Activated CD4-positive, alpha-beta T cell treated with anti-CD3 and anti-CD28 coated beads, Interleukin-2, Interleukin-4, amounts not matched to agents 100 ng/mL and 50 ng/mL, durations not matched to agents 16 hours and 8 hours (primary cell): ENCODE data around the gene LTB.
"Not testable (repeated sequence)": the region's sequence is repeated elsewhere in the genome, so short reads cannot be mapped to it uniquely, and the experiment has no call there.

Experiments used
- DNase-seq: peaks from one replicate; pipeline ENCODE4 v3.0.0-alpha.2; 2020; ENCODE audit warnings: low spot score

Gene LTB

GRCh38 chr6:31609519-31610406, 27.5 kb upstream of the LTB start:
- no peak for DNase-seq

- no peak for DNase-seq
These were observed 25.1 kb upstream of the LTB start for GRCh38 chr6:31607317-31607716.

- DNase-seq: no peak
These were observed 14.8 kb upstream of the LTB start for GRCh38 chr6:31597006-31597405.

- no peak for DNase-seq
These were observed 10.2 kb upstream of the LTB start for GRCh38 chr6:31592396-31592771.

GRCh38 chr6:31590691-31591090, 8.5 kb upstream of the LTB start:
- not testable (repeated sequence) for DNase-seq

GRCh38 chr6:31588871-31589650, 6.8 kb upstream of the LTB start:
- DNase-seq: no peak

GRCh38 chr6:31587791-31588777, 5.9 kb upstream of the LTB start:
- peak; percentile 44 for DNase-seq

- DNase-seq: no peak
These were observed 4.5 kb upstream of the LTB start for GRCh38 chr6:31586599-31587281.

GRCh38 chr6:31586008-31586407, 3.8 kb upstream of the LTB start, which contains the start of gene LST1:
LST1 (plus strand) TSS chr6:31586277; CDS start chr6:31587300, 1,023 bp downstream.
- no peak for DNase-seq

GRCh38 chr6:31585491-31585890, 3.3 kb upstream of the LTB start:
- DNase-seq: peak; percentile 82

- no peak for DNase-seq
These were observed 592 bp downstream of the LTB start for GRCh38 chr6:31581434-31582229.

- DNase-seq: peak; percentile 92
These were observed 1.3 kb downstream of the LTB start for GRCh38 chr6:31580807-31581433.

- no peak for DNase-seq
These were observed 1.8 kb downstream of the LTB start for GRCh38 chr6:31580438-31580740.

- peak; percentile 39 for DNase-seq
These were observed 2.4 kb downstream of the LTB start for GRCh38 chr6:31579546-31580437.

- no peak for DNase-seq
These were observed 3.1 kb downstream of the LTB start for GRCh38 chr6:31579119-31579505.

GRCh38 chr6:31578184-31579118, 3.8 kb downstream of the LTB start:
- DNase-seq: no peak

- DNase-seq: no peak
These were observed 4.7 kb downstream of the LTB start for GRCh38 chr6:31577579-31577966.
